Esophagus muscularis mucosa (tissue), 4 donors: ENCODE measurements around the gene ATF3. TPM values are rescaled to one million over a fixed set of nuclear protein-coding genes. Genes with fewer than 3 reads are reported as not detected.

Experiments used
- DNase-seq: peaks from one replicate; pipeline ENCODE4 v3.0.0-alpha.2; 2017; ENCODE audit errors: extremely low spot score
- H3K27ac ChIP-seq, 4 donors: fragments of 200-600 bp; sonication (generic); replicated peaks in 1 of 4; 1 replicate in 3 of 4; 2 replicates in 1 of 4; pipeline ENCODE4 v1.5.1; 2016 to 2019; ENCODE audit warnings: mild to moderate bottlenecking in 1 of 4
- H3K27me3 ChIP-seq, 4 donors: fragments of 200-600 bp; sonication (generic); one replicate each; pipeline versions ENCODE4 v1.5.1 to v1.6.0; 2016 to 2019
- H3K36me3 ChIP-seq, 4 donors: fragments of 200-600 bp; sonication (generic); one replicate each; pipeline ENCODE4 v1.5.1; 2016 to 2019
- H3K4me1 ChIP-seq, 4 donors: fragments of 200-600 bp; sonication (generic); one replicate each; pipeline ENCODE4 v1.5.1; 2016 to 2019
- H3K4me3 ChIP-seq, 4 donors: fragments of 200-600 bp; sonication (generic); 1 replicate in 2 of 4; 2 replicates in 2 of 4; pipeline ENCODE4 v1.5.1; 2016 to 2019; ENCODE audit warnings: mild to moderate bottlenecking in 4 of 4, moderate library complexity in 1 of 4
- H3K9me3 ChIP-seq, 4 donors: fragments of 200-600 bp; sonication (generic); 1 replicate in 3 of 4; 2 replicates in 1 of 4; pipeline ENCODE4 v1.5.1; 2016 to 2019
- EP300 ChIP-seq: sonication (generic); formaldehyde crosslinking; IDR thresholded peaks from one replicate; pipeline ENCODE4 v1.6.1; 2017; ENCODE audit warnings: antibody characterized with exemption
- POLR2A ChIP-seq: fragments of 450-650 bp; IDR thresholded peaks from one replicate; pipeline ENCODE4 v1.6.1; 2017; ENCODE audit warnings: antibody characterized with exemption, moderate library complexity, mild to moderate bottlenecking, low read depth
- POLR2AphosphoS5 ChIP-seq, 2 donors: sonication (generic); formaldehyde crosslinking; IDR thresholded peaks; one replicate each; pipeline ENCODE4 v1.6.1; 2017; ENCODE audit warnings: antibody characterized with exemption in 2 of 2
- WGBS: methylation state at CpG from one replicate; pipeline ENCODE4 v1.1.5; 2018; 5-methylcytosine and 5-hydroxymethylcytosine counted together
- intact Hi-C: fragments of 100-400 bp; cut with DNase I; formaldehyde crosslinking; loops from one replicate; pipeline ENCODE4 v1.15.1; 2023
- total RNA-seq, 4 donors: library from RNA; depleted of rRNA; stranded (reverse); fragments of >200 nt; gene quantifications; one replicate each; pipeline versions ENCODE4 v1.1.0 to v1.2.1, GENCODE V29; 2016
- TF ChIP-seq, protein P1 (sequence below), 3 experiments: fragments of 200-600 bp in 2 of 3; fragments of 450-650 bp in 1 of 3; sonication (generic) in 2 of 3; IDR thresholded peaks; one replicate each; pipeline ENCODE4 v1.5.1; 2017 to 2019; ENCODE audit warnings: antibody characterized with exemption in 3 of 3, mild to moderate bottlenecking in 2 of 3, moderate library complexity in 1 of 3

ATF3 gene
- total RNA-seq, 4 donors from 2014 or later, result 2.9 to 29.7 (median 3.7) TPM

DNA sequence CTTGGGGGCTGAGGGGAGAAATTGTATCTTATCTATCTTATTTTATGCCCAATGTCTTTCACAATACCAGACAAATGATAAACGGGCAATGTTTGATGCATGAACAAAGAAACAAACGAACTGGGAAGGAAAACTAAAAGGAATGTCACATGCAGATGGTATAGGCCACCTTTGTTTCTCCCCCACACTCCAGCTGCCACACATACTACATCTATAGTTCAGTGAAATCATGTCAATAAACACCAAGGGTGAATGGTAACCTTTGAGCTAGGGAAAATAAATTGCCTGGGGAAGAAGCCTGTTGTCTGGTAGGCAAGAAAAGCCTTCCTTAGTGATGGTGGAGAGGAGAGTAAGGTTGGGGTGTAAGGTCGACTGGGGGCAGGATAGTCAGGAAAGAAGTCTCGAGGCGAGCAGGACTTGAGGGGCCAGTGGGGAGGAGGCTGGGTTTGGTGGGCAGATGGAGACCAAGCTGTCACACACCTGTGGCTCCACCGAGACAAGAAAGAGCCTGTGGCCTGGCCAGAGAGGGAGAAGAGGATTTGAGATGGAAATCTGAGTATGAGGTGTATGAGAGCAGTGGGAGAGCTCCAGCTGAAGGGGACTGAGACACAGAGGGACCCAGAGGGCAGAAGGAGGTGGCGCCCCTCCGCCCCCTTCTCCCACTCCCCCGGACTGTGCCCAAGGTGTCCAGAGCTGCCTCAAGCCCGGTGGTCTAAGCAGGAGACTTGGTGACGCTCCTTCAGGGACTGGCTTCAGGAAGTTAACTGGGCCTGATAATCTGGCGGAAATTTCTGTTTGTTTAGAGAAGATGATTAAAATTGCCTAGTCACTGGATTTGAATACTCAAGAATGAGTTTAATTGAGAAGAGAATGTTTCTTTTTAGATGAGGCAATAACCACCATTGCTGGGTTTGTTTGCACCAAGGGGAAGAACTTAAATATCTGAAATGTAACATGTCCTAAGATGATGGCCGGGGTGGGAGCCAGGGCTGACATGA lies 37.3 kb downstream of the ATF3 start:
- no peak for DNase-seq
- H3K27me3 ChIP-seq, result no peaks in the 10 kb centered on the region
- intact Hi-C loops, result no loop called here
- no peaks in the 10 kb centered on the region for H3K9me3 ChIP-seq
- WGBS, result 83% methylated on average over 13 of the region's 13 CpGs
- no peaks in the 10 kb centered on the region for H3K4me1 ChIP-seq
- H3K36me3 ChIP-seq, result no peaks in the 10 kb centered on the region
- TF ChIP-seq POLR2A (no peak), POLR2AphosphoS5 (IDR thresholded peaks at IDR 0.05) (no peak), EP300 (no peak)
- TF ChIP-seq, protein P1, sequence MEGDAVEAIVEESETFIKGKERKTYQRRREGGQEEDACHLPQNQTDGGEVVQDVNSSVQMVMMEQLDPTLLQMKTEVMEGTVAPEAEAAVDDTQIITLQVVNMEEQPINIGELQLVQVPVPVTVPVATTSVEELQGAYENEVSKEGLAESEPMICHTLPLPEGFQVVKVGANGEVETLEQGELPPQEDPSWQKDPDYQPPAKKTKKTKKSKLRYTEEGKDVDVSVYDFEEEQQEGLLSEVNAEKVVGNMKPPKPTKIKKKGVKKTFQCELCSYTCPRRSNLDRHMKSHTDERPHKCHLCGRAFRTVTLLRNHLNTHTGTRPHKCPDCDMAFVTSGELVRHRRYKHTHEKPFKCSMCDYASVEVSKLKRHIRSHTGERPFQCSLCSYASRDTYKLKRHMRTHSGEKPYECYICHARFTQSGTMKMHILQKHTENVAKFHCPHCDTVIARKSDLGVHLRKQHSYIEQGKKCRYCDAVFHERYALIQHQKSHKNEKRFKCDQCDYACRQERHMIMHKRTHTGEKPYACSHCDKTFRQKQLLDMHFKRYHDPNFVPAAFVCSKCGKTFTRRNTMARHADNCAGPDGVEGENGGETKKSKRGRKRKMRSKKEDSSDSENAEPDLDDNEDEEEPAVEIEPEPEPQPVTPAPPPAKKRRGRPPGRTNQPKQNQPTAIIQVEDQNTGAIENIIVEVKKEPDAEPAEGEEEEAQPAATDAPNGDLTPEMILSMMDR (IDR thresholded peaks at IDR 0.05), result no peak
- no peak overlapping the region for H3K4me3 ChIP-seq
- no peak overlapping the region for H3K27ac ChIP-seq

DNA sequence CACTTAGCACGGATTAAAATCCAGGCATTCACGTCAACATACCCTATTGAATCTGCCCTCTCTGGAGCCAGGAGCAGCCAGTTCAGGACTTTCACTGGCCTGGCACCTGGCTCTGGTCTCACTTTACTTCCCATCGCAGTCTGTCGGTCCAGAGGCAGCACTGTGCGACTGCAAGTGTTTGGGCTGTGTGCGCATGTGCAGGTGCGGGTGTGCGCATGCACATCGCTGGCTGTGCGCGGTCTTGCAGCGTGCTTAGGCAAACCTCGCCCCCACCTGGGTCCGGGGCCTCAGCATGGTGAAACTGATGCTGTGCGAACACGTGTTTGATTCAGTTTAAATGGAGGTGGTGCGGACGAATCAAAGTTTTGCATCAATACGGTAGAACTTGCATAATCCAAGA lies 38.0 kb downstream of the ATF3 start:
- TF ChIP-seq, protein P1 (IDR thresholded peaks at IDR 0.05), result no peak
- TF ChIP-seq POLR2A (no peak), EP300 (no peak)
- Histone ChIP-seq H3K36me3 (no peaks in the 10 kb centered on the region), H3K27me3 (no peaks in the 10 kb centered on the region), H3K9me3 (no peaks in the 10 kb centered on the region), H3K4me3 (no peak overlapping the region), H3K27ac (no peak overlapping the region), H3K4me1 (no peaks in the 10 kb centered on the region)
- no peak for DNase-seq
- 92% methylated on average over 19 of the region's 19 CpGs for WGBS
- intact Hi-C loops, result no loop called here

DNA sequence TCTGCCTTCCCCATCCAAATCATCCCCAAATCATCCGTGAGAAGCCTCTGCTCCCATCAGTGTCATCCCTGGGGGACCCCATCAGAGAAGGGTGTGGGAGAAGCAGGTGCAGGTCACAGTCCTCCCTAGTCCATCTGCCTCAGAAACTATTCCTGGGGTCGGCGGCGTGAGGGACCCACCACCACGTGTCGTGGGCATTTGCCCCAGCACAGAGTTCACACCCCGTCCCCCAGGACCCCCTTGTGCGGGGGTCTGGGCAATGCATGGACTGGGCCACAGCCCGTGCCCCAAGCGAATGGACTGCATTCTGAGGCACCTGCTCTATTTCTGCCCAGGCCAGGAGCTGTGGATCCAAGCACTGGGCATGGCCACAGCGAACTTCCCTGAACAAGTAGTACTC lies 38.4 kb downstream of the ATF3 start:
- 82% methylated on average over 8 of the region's 11 CpGs for WGBS
- no peaks in the 10 kb centered on the region for H3K27me3 ChIP-seq
- H3K4me1 ChIP-seq, result no peaks in the 10 kb centered on the region
- no peak overlapping the region for H3K4me3 ChIP-seq
- intact Hi-C loops, result no loop called here
- H3K27ac ChIP-seq, result no peak overlapping the region
- no peak for DNase-seq
- no peaks in the 10 kb centered on the region for H3K9me3 ChIP-seq
- H3K36me3 ChIP-seq, result no peaks in the 10 kb centered on the region
- TF ChIP-seq POLR2AphosphoS5 (IDR thresholded peaks at IDR 0.05) (no peak), EP300 (no peak), POLR2A (no peak)
- TF ChIP-seq, protein P1 (IDR thresholded peaks at IDR 0.05), result no peak

DNA sequence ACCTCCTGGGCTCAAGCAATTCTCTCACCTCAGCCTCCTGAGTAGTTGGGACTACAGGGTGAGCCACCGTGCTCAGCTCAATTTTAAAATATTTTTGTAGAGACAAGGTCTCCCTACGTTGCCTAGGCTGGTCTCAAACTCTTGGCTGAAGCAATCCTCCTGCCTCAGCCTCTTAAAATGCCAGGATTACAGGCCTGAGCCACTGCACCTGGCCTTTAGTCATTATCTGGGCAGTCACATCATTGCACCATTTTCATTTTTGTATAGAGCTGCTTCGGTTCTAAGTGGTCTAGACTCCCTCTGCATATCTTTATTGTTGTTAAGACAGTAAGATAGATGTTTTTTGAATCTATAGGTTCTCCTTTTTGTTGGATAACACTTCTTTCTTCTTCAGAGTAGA lies 39.9 kb downstream of the ATF3 start:
- intact Hi-C loops, result no loop called here
- DNase-seq, result no peak
- H3K4me3 ChIP-seq, result no peak overlapping the region
- H3K4me1 ChIP-seq, result no peaks in the 10 kb centered on the region
- no peaks in the 10 kb centered on the region for H3K36me3 ChIP-seq
- no peak overlapping the region for H3K27ac ChIP-seq
- H3K27me3 ChIP-seq, result no peaks in the 10 kb centered on the region
- WGBS, result 83% methylated on average over 3 of the region's 3 CpGs
- TF ChIP-seq POLR2A, result no peak
- TF ChIP-seq POLR2AphosphoS5 (IDR thresholded peaks at IDR 0.05), result no peak
- TF ChIP-seq EP300, result no peak
- TF ChIP-seq, protein P1 (IDR thresholded peaks at IDR 0.05), result no peak
- H3K9me3 ChIP-seq, result no peaks in the 10 kb centered on the region
